ENCODE data around the gene CISTR. TPM values are rescaled to one million over a fixed set of nuclear protein-coding genes. Genes with fewer than 3 reads are reported as not detected.

Gene CISTR
- total and polyA plus RNA-seq, 2 donors (not counting 1 experiment from before 2014, with no cell fraction given) = not detected

GRCh38 chr12:53758730-53759103, 6.9 kb upstream of the CISTR start:
- Histone ChIP-seq H2AFZ (ENCODE audit: insufficient read depth, low read depth, low read length, poor library complexity, severe bottlenecking) (no peak overlapping the region), H3K27ac (ENCODE audit: low read length in 2 of 2) (no peak overlapping the region), H3K4me3 (ENCODE audit: control extremely low read depth in 1 of 5, extremely low read depth in 1 of 5, insufficient read depth in 1 of 5, low read depth in 2 of 5, low read length in 4 of 5) (no peak overlapping the region), H3K4me1 (ENCODE audit: control insufficient read depth in 2 of 2, insufficient read depth in 2 of 2, low read length in 2 of 2) (peaks cover 38 to 46% of the 10 kb centered on the region in 2 donors), H3K36me3 (replicated peaks in 1 of 2; ENCODE audit: control extremely low read depth in 1 of 2, control insufficient read depth in 1 of 2, extremely low read depth in 1 of 2, insufficient read depth in 2 of 2, low read length in 1 of 2) (no peaks in the 10 kb centered on the region), H3K27me3 (replicated peaks in 1 of 4; ENCODE audit: control extremely low read depth in 1 of 4, control insufficient read depth in 3 of 4, insufficient read depth in 4 of 4, low read length in 3 of 4) (peaks cover 0 to 45% (median 15%) of the 10 kb centered on the region in 4 experiments), H3K4me2 (replicated peaks; ENCODE audit: low read depth, low read length, poor library complexity, severe bottlenecking) (no peak overlapping the region), H3K9ac (ENCODE audit: low read length) (no peak overlapping the region), H3K79me2 (ENCODE audit: control insufficient read depth, insufficient read depth, low read length) (no peaks in the 10 kb centered on the region), H3K9me3 (ENCODE audit: control extremely low read depth in 1 of 3, control insufficient read depth in 2 of 3, insufficient read depth in 1 of 3, low read length in 2 of 3) (no peaks in the 10 kb centered on the region), H4K20me1 (ENCODE audit: control insufficient read depth, insufficient read depth, low read length, poor library complexity, severe bottlenecking) (no peaks in the 10 kb centered on the region)
- Mint-ChIP-seq H3K9me3 (ENCODE audit: insufficient read depth) (no peaks in the 10 kb centered on the region), H3K27ac (no peak overlapping the region), H3K4me3 (no peak overlapping the region), H3K4me1 (peaks cover 20% of the 10 kb centered on the region), H3K27me3 (peaks cover 45% of the 10 kb centered on the region)
- TF ChIP-seq CTCF (IDR thresholded peaks at IDR 0.05) = no peak
- TF ChIP-seq EZH2 (IDR thresholded peaks at IDR 0.05; ENCODE audit: borderline replicate concordance, insufficient read depth, low read depth, low read length, poor library complexity, severe bottlenecking) = no peak
- DNase-seq = no peak
- POLR2A ChIA-PET = no interaction called here
- intact Hi-C loops (cut with micrococcal nuclease) = loop anchor here (10.0 kb wide), 1 partner anchor 754 kb away; the partner anchor contains the start of gene EIF4B
- CTCF ChIA-PET = interaction anchor here (12.0 kb wide), 1 partner anchor 16 kb away, joined by 191 read pairs; no protein-coding TSS in a partner anchor
- no peak for ATAC-seq (ENCODE audit: low read depth)
- 72% methylated on average over 8 of the region's 8 CpGs for WGBS (ENCODE audit: insufficient coverage)

- no peak overlapping the region for H3K4me3 ChIP-seq (ENCODE audit: control extremely low read depth in 1 of 5, extremely low read depth in 1 of 5, insufficient read depth in 1 of 5, low read depth in 2 of 5, low read length in 4 of 5)
- H3K79me2 ChIP-seq (ENCODE audit: control insufficient read depth, insufficient read depth, low read length) = no peaks in the 10 kb centered on the region
- no peak overlapping the region for H2AFZ ChIP-seq (ENCODE audit: insufficient read depth, low read depth, low read length, poor library complexity, severe bottlenecking)
- DNase-seq (peak; percentile 16), ATAC-seq (ENCODE audit: low read depth) (no peak)
- no peak overlapping the region for H3K9ac ChIP-seq (ENCODE audit: low read length)
- Mint-ChIP-seq H3K4me3 (no peak overlapping the region), H3K4me1 (peaks cover 20% of the 10 kb centered on the region), H3K27me3 (peaks cover 39% of the 10 kb centered on the region), H3K9me3 (ENCODE audit: insufficient read depth) (no peaks in the 10 kb centered on the region), H3K27ac (no peak overlapping the region)
- peaks cover 0 to 40% (median 12%) of the 10 kb centered on the region in 4 experiments for H3K27me3 ChIP-seq (replicated peaks in 1 of 4; ENCODE audit: control extremely low read depth in 1 of 4, control insufficient read depth in 3 of 4, insufficient read depth in 4 of 4, low read length in 3 of 4)
- TF ChIP-seq EZH2 (IDR thresholded peaks at IDR 0.05; ENCODE audit: borderline replicate concordance, insufficient read depth, low read depth, low read length, poor library complexity, severe bottlenecking) = no peak
- no peak for TF ChIP-seq CTCF (IDR thresholded peaks at IDR 0.05)
- H3K4me1 ChIP-seq (ENCODE audit: control insufficient read depth in 2 of 2, insufficient read depth in 2 of 2, low read length in 2 of 2) = peaks cover 43 to 51% of the 10 kb centered on the region in 2 donors
- no peak overlapping the region for H3K27ac ChIP-seq (ENCODE audit: low read length in 2 of 2)
- ChIA-PET CTCF (interaction anchor here (1.3 to 12.0 kb wide), 4 partner anchors 16 to 165 kb away, joined by 3 to 191 read pairs (median 6); no protein-coding TSS in a partner anchor), POLR2A (no interaction called here)
- 57% methylated on average over 3 of the region's 7 CpGs for WGBS (ENCODE audit: insufficient coverage)
- H3K36me3 ChIP-seq (replicated peaks in 1 of 2; ENCODE audit: control extremely low read depth in 1 of 2, control insufficient read depth in 1 of 2, extremely low read depth in 1 of 2, insufficient read depth in 2 of 2, low read length in 1 of 2) = no peaks in the 10 kb centered on the region
- no peak overlapping the region for H3K4me2 ChIP-seq (replicated peaks; ENCODE audit: low read depth, low read length, poor library complexity, severe bottlenecking)
- H4K20me1 ChIP-seq (ENCODE audit: control insufficient read depth, insufficient read depth, low read length, poor library complexity, severe bottlenecking) = no peaks in the 10 kb centered on the region
- no peaks in the 10 kb centered on the region for H3K9me3 ChIP-seq (ENCODE audit: control extremely low read depth in 1 of 3, control insufficient read depth in 2 of 3, insufficient read depth in 1 of 3, low read length in 2 of 3)
- intact Hi-C loops (cut with micrococcal nuclease) = loop anchor here (10.0 kb wide), 1 partner anchor 753 kb away; the partner anchor contains the start of gene EIF4B
Measured at GRCh38 chr12:53758081-53758729, 6.4 kb upstream of the CISTR start.

All from B cell (primary cell).